ENCODE results near the gene PCDH9.
A peak's percentile ranks its signal among the peaks of the same experiment; 100 is the strongest.

PCDH9 gene

DNA sequence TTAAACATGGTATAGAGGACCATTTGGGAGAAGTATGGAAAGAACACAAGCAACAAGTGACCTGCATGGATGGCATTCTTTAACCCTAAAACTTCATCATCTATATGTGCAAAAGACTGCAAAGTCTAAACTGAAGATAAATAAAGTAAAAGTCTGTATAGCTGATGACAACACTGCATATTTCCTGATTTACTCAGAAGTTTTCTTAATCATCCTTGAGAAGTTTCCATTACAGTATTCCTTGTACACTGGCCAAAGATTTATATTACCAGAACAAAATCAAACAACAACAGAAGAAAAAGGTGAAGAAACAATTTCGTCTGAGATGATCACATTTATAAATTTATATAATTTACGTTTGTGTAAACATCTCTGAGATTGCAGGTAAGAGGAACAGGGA, 805.7 kb downstream of the PCDH9 start:
- FAIRE-seq, result no peak

DNA sequence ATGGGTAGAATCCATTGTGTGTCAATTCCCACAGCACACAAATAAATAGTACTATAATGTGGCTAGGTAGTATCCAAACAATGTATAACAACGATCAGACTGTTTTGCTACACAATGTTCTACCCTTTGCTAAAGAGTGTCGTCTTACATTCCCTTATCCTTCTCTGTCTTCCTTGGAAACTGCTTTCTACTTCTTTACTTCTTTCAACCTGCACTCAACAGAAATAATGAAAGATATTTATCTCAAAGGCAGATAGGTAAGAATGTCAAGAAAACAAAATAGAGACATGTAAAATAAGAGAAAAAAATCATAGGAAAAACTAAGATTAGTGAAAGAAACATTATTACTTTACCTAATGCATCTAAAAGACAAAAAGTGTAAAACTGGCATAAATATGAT, 814.7 kb downstream of the PCDH9 start:
- no peak for FAIRE-seq

DNA sequence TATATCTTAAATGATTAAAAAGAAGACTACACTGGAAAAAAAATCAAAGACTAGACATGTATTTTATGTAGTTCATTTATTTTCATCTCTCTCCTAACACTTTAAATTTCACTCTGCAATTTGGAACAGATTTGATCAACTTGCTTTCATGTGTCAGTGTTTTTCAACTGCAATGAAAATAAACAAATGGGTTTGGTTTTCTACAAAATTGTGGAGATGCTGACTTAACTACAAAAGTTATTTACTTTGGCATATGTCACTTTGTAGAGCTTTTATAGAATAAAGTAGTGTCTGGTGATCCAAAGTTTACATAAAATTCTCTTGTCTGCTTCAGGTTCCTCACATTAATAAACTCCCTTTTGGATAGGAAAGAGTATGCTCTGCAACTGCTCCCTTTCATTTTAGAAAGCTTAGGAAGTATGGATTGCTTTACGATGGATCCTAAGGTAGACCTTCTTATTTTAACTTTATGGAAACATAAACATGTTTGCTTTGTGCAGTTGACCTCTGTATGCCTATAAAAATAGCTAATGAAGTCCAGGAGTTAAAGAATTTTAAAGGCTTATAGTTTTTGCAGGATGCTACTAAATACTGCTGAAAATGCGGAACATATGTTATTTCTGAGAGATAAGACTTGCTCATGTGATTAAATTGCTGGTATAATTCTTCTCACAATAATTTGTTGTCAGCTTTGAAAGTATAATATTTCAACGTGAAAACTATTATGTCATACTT, 815.9 kb downstream of the PCDH9 start:
- peak; percentile 92 for FAIRE-seq

DNA sequence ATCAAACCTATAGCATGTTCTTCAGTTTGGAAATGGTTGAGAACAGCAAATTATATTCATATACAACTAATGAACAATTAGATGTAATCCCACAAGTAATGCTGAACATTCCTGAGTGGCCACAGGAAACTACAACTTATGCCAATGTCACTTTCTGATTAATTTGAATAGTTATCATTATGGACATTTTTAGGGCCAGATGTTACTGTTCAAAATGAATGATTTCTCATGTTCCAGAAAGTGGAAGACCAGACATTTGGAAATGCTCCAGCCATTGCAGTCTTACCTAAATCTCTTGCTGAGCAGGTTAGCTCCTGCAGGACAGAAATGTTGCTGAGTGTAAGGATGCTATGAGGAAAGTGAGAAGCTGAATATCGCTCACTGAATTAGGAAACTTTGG, 819.8 kb downstream of the PCDH9 start:
- no peak for FAIRE-seq

DNA sequence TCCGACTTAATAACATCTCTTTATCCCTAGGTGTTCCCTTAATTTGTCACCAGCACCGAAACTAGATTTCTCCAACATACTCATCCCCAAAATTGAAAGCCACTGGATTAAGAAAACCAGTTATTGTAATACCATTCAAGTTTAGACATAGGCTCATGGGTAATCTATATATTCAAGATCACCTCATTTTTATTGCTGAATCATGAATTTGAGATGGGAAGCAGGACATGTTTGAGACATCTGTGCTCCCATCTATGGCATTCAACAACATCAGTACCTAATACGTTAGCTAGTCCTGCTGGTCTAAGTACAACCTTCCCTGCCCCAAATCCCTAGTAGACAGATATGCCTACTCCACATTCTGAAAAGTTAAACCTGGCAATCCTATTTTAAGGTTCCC, 820.6 kb downstream of the PCDH9 start:
- no peak for FAIRE-seq

DNA sequence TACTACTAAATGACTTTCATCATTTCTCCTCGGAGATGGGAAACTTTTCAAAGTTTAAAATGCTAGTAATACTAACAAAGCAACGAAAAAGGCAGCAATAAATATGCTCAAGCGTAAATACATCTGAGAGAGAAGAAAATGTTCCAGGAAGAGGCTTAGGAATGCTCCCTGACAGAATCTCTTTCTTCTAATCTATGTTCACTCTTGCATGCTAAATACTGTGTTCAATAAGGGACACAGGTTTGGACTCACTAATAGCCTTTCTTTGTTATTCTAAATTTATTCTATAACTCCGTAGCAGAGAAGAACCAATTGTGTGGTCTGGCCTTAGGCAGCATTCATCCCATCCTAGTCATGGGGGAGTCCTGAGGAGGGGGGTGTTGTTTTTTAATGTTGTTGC, 823.0 kb downstream of the PCDH9 start:
- no peak for FAIRE-seq

DNA sequence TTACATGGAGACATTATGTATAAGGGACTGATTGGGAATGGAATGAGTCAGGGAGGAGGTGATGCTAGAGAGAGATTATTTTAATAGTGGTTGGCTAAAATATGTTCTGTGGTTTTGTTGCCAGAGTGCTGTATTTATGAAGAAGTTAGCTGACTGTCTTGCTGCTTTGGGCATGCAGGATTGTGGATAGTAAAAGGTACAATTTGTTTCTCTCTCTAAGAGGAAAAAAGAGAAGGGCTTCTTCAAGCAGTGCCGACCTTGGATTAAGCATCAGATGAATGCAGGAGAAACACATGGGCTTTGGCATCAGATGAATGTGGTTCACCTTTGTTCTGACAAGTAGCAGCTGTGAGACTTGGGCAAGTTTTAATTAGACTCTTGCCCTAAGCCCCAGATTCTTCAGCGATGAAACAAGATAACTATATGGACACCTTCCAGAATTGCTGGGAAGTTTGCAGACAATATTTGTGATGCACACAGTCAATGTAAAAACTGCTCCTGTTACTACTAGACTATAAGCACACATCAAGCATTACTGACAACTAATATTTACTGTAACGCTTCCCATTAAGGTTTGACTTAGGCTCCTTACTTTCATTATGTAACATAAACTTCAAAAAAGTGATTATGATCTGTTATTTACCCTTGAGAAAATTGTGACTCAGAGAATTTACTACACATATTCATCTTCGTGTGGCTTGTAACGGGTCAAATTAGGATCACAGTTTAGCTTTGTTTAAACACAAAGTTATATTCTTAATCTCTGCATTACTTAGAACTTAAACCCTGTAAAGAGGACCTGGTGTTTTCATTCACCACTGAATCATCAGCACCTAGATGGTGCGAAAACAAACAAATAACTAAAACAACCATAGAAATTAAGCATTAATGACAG, 824.0 kb downstream of the PCDH9 start:
- FAIRE-seq, result no peak

DNA sequence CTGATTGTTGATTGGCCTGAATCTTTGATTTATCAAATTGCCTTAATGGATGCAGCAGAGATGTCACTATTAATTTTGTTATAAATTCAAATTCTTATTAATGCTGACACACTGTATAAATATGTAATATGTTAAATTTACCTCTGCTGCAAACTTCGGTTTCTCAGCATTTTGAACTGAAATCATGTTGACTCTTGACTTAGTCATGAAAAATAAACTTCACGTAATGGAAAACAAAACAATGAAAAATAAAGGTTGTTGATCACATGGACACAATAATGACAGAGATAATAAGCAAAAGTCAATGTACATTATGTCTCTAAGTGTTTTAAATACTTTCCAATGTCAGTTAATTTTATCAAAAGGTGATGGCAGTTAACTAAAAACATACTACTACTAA, 827.6 kb downstream of the PCDH9 start:
- FAIRE-seq, result no peak

DNA sequence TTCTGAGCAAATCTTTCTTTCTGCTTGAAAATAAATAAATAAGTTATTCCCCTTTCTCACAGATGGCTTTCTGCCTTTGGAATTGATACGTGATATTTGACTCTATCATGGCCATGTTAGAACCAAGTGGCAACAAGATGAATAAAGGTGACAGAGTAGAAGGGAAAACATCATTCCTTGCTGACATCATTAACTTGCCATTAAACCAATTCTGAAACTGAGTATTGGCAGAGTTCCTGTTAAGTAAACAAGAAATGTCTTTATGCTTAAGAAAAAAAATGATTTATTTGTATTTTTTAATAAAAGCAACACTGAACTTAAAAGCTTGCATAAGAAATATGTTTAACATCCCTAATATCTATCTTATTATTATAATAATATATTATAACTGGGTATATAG, 828.1 kb downstream of the PCDH9 start:
- FAIRE-seq, result no peak

DNA sequence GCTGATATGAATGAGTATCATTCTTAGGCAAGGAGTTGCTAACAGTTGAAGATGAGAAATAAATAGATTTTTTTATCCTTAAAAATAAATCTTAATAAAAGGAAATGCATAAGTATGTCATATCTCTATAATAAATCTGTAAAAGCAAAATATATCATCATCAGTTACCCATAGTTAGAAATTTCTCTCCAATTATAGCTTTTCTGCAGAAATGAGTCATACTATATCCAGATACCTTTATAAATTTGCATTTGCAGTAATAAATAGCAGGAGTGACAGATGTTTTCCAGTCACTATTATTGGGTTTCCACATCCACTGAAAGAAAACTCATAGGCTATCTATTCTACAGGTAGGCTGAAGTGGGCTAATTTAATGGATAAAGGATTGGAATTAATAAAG, 829.8 kb downstream of the PCDH9 start:
- no peak for FAIRE-seq

DNA sequence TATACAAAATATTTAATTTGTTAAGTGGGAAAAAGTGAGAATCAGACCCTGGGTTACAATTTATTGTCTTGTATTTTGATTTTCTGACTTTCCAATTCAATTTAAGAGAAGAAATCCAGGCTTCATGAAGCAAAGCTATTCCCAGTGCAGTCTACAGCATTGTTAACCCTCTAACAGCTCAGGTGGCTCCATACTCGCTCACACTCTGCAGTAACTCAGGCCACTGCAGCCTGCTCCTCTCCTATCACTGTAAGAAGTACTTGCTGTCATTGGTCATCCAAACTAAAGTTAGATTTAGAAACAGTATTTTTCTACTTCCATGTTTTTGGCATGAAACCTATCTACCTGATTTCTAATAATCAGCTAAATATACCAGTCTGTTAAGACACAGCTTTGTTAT, 830.3 kb downstream of the PCDH9 start:
- FAIRE-seq, result no peak

DNA sequence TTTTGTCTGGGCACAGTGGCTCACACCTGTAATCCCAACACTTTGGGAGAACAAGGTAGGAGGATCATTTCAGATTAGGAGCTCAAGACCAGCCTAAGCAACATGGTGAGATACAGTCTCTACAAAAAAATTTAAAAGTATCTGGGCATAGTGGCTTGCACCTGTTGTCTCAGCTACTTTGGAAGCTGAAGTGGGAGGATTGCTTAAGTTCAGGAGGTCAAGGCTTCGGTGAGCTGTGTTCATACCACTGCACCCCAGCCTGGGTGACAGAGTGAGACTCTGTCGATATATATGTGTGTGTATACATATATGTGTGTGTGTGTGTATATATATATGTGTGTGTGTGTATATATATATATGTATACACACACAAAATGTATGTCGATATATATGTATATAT, 833.0 kb downstream of the PCDH9 start:
- FAIRE-seq, result no peak

DNA sequence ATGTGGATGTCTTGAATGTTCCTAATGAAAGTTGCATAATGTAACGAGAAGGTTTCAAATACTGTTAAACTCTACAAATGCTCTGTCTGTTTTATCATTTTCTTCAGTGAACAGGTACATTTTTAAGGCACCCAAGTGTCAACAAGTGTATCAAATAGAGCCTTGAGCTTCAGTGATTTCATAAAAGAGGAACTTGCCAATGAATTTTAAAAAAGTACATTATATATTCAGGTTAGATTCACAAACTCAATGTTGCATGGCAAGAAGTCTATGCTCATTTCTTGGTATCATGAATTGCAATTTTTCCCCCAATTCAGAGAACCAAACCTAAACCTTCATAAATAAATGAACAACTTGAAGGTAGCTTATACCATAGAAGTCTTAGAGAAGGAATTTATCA, 838.8 kb downstream of the PCDH9 start:
- FAIRE-seq, result no peak

DNA sequence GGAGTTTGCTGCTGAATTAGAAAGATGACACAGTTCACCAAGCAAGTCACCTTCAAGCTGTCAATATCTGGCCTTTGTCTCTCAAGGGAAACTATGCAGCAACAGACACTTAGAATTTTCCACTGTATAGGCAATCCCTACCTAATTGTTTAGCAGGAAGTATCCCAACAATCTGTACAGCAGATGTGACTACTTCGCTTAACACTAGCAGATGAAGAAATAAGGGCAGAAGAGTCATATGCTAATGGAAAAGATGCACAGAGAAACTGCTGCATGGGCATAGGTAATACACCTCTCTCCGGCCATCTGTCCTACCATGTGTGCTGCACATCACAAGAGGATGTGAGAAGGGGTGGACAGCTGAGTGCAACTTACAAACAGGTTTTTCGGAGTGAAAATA, 851.2 kb downstream of the PCDH9 start:
- FAIRE-seq, result no peak

DNA sequence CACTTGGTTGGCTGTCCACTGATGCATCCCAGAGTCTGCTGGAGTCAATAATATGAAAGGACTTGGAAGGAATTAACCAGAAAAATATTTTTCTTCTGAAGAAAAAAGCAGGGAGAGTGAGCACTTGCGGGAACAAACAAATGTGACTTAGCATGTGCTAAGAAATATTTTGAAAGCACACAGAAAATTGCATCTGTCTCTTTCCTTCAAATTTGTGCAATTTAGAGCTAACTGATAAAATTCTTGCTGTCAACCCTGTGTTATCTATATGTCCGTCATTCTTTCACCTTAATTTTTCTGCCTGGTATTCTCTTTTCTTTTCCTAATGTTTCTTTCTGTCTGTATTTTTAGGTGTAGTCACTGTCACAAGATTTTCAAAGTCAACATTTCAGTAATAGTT, 852.6 kb downstream of the PCDH9 start:
- FAIRE-seq, result no peak

DNA sequence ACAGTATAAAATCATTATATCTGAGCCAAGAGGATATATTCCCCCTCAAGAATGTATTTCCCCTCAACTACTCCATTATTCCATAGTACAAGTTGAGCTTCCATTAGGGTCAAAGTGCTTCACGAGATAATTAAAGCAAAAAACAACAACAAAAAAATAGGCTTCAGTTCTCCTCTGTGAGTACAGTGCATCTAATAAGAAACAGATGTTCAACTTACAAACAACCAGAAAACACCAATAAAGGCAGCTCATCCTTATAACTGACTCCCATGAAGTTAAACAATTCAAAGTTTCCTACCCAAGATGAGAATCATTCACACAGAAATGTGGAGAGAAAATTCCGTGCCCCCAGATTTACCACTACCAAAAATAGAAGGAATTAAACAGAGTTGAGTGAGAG, 854.4 kb downstream of the PCDH9 start:
- peak; percentile 96 for FAIRE-seq

DNA sequence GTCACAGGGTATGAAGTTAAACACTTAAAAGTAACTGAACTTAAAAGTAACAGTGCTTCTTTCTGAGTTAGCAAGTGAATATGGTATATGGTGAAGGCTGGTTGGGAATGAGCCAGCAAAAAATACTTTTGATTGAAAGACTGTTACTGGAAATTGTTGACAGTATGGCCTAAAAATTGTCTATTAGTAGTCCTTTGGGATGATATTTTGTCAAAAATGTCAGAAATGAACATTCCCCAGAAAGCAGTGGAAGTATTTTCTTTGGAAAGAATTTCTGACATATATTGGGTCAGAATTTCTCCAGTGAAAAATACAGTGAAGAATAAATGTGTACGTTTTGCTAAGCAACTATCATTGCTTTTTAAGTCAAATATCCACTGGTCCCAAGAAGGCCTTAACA, 860.5 kb downstream of the PCDH9 start:
- no peak for FAIRE-seq

DNA sequence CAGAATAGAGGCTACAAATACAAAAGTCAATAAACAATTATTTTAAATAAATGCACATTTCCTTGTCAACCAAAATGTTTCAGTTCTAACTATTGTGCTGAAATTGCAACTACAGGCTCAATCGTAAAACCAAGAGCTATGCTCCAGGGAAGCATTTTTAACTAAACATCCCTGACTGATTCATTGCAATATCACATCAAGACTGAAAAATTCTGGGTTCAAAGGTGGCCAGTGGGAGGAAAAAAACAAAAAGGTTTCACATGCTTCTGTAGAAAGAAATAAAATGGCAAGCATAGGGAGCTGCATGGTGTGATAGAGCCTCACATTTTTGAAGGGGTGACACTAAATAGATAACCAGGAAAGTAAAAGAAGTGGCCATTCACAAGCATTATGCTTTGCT, 862.8 kb downstream of the PCDH9 start:
- no peak for FAIRE-seq

DNA sequence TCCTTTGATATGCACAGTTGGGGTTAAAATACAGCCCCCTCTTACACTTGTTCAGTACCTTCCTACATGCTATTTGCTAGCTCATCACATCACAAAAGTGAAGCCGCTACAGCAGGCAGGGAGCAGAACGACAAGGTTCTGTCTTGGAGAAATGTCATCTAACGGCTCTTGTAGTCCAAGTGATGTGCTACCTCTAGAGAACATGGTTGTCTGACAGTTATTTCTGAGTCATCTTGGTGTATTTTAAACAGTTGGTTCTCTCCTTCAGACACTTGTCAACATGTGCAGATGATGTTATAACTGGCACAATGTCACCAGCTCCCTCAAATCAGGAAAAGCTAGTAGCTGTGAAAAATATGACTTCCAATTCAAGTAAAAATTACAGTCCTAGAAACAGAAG, 865.0 kb downstream of the PCDH9 start:
- no peak for FAIRE-seq

DNA sequence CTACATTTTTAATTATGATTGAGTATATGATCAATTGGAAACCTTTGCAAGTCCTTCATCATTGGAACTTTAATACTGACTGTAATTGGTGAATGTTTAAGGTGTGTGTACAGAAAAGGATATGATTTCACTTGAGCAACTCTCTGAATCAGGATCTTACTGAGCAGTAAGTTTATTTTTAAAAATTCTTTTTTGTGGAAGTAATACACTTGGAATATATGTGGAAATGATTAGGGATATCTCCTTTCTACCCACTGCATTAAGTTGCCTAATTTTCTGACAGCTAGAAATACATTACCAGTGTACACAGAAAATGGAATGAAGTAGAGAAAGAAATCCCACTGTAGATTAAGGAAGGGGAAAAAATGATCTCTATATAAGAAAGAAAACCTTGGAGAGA, 865.8 kb downstream of the PCDH9 start:
- no peak for FAIRE-seq

DNA sequence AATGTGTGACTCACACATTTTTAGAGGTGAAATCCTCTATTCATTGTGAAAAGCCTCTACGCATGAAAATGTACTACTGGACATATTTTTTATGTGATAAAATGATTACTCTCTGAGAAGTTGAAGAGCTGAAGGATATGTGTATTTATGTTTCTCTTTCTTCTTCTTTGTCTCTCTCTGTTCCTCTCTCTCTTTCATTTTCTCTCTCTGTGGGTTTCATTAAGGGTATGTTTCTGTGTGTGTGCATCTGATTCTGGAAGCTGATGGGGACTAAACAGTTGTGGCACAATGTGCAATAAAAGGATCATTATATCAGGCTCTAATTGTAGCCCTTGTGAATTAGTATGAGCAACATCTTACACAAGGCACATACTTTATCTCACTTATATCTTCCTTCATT, 867.7 kb downstream of the PCDH9 start:
- no peak for FAIRE-seq

DNA sequence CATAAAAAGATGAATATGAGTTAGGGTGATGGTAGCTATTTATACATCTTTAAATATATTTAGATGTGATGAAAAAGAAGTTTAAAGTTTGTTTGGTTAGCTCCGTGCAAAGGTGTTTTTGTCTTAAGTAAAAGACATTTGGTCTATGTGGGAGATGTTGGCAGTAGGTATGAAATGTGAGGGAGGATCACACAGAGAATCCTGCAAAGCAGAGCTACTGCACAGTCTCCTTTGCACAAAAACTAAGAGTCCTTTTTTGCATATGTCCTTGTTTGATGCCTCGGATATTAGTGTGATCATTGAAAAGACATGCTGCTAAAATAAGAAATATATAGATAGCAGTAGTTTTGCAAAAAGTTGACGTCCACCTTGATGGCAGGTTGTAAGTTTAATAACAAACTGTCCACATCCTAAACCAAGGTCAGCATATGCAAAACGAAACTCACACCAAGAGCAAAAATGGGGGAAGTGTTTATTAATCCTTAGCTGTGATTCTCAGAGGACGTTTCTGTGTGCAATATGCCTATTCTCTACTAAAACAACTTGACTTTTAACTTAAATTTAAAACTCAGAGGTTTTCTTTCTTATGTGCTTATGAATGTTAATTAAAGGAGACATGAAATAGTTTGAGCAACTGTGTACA, 870.1 kb downstream of the PCDH9 start:
- no peak for FAIRE-seq

DNA sequence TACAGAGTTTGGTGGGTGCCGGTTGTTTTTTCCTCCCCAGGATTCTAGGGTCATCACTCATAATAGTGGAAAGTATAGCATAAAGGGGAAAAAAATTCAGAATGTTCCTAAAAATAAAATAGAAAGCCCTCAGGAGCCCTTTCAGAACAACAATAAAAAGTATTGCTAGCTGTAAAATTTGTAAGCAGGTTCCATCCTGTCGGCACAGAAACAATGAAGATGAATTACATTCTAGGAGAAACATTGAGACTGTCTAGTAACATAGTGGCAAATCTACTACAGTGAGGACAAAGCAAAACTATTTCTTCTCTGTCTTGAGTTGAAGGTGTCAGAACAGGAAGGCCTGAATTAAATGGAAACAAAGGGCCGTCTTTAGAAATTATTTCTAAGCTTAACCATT, 870.7 kb downstream of the PCDH9 start:
- no peak for FAIRE-seq

DNA sequence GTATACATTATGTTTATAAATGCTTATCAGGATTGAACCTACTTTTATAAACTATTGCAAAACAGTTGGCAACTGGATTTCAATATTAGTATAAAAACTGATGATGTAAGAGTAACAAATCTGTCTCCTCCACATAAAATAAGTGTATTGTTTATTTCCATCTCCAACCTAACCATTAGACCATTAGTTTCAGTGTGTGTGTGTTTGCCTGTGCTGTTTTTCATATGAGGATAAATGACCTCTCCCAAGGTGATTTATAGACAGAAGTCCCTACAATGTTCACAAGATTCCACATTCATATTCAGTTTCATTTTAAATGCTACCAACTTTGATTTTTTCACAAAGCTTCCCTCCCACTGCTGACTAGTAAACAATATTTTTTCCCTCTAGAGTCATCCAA, 871.6 kb downstream of the PCDH9 start:
- no peak for FAIRE-seq

Measured in endometrium (tissue), 2 donors.